Lower leg skin (tissue), 3 donors: ENCODE results near the gene TUBG1.

ENCODE experiments used
- POLR2A ChIP-seq, 2 donors: fragments of 450-650 bp; IDR thresholded peaks; one replicate each; pipeline ENCODE4 v1.6.1; 2016 to 2017; ENCODE audit warnings: antibody characterized with exemption in 2 of 2, mild to moderate bottlenecking in 1 of 2, moderate library complexity in 1 of 2
- TF ChIP-seq, protein P1 (sequence below), 3 donors: fragments of 450-650 bp; IDR thresholded peaks; one replicate each; pipeline ENCODE4 v1.5.1; 2016; ENCODE audit warnings: antibody characterized with exemption in 3 of 3, mild to moderate bottlenecking in 3 of 3, moderate library complexity in 2 of 3

DNA sequence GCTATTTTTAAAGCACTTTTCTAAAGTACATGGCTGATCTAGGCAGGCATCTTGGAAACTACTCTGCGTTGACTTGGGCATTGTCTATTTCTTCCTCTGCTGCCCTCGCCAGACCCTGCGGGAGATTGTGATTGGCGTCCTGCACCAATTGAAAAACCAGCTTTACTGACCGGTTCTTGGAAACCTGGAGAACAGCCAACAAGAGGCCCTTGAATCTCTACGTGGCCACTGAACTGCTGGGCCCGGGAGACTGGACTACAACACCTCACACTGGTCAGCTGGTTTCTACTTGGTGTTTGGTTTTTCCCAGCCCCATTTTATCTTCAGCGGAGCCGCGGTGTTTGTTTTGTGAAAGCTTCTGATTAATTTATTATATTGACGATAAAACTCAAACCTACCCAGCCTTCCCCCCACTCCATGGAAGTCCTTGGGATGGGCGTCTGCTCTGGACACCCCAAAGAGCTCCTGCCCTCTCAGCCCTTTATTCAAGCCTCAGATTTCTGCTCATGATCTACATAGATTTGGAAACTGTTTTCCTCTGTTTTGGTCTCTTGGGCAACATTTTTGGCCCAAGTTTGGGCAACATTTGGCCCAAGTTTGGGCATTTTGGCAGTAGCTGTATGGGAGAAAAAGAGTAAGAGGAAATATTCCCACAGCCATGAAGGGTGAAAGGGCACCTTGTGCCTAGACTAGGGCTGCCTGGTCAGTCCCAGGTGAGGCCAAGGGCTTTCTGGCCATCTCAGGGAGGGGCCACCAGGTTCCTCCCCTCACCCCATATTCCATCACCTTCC lies 37.9 kb upstream of the TUBG1 start:
- TF ChIP-seq, protein P1, sequence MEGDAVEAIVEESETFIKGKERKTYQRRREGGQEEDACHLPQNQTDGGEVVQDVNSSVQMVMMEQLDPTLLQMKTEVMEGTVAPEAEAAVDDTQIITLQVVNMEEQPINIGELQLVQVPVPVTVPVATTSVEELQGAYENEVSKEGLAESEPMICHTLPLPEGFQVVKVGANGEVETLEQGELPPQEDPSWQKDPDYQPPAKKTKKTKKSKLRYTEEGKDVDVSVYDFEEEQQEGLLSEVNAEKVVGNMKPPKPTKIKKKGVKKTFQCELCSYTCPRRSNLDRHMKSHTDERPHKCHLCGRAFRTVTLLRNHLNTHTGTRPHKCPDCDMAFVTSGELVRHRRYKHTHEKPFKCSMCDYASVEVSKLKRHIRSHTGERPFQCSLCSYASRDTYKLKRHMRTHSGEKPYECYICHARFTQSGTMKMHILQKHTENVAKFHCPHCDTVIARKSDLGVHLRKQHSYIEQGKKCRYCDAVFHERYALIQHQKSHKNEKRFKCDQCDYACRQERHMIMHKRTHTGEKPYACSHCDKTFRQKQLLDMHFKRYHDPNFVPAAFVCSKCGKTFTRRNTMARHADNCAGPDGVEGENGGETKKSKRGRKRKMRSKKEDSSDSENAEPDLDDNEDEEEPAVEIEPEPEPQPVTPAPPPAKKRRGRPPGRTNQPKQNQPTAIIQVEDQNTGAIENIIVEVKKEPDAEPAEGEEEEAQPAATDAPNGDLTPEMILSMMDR (IDR thresholded peaks at IDR 0.05), result no peak
- no peak for TF ChIP-seq POLR2A (IDR thresholded peaks at IDR 0.05)
